Lung (tissue), 12 donors: ENCODE measurements around the gene HDAC4. TPM values are rescaled to one million over a fixed set of nuclear protein-coding genes. Genes with fewer than 3 reads are reported as not detected.

Experiments
- ATAC-seq: fragments of 200-7000 bp; cut with Tn5 transposase; one replicate; pipeline ENCODE4 v1.9.1; 2020; ENCODE audit warnings: moderate number of reproducible peaks; ENCODE audit not compliant: insufficient read depth, low FRiP score
- DNase-seq, 3 donors: peaks; one replicate each; pipeline ENCODE4 v3.0.0-alpha.2; 2013 to 2017
- H3K27ac ChIP-seq, 2 donors: one replicate each; pipeline ENCODE4 v1.5.1; 2013; ENCODE audit warnings: mild to moderate bottlenecking in 2 of 2, moderate library complexity in 2 of 2, control low read depth in 1 of 2, inconsistent platforms in 1 of 2, low read depth in 1 of 2, low read length in 1 of 2
- H3K27me3 ChIP-seq, 3 donors: one replicate each; pipeline ENCODE4 v1.5.1; 2013; ENCODE audit warnings: low read length in 2 of 3; ENCODE audit not compliant: control insufficient read depth in 3 of 3, insufficient read depth in 3 of 3
- H3K36me3 ChIP-seq, 4 donors: one replicate each; pipeline ENCODE4 v1.5.1; 2013; ENCODE audit warnings: low read length in 4 of 4, mild to moderate bottlenecking in 1 of 4, moderate library complexity in 1 of 4; ENCODE audit not compliant: control insufficient read depth in 4 of 4, insufficient read depth in 4 of 4
- H3K4me1 ChIP-seq, 5 donors: one replicate each; pipeline ENCODE4 v1.5.1; 2013; ENCODE audit warnings: low read length in 5 of 5, mild to moderate bottlenecking in 2 of 5, moderate library complexity in 1 of 5; ENCODE audit not compliant: control insufficient read depth in 5 of 5, insufficient read depth in 5 of 5
- H3K4me3 ChIP-seq: one replicate; pipeline ENCODE4 v1.5.1; 2013; ENCODE audit warnings: mild to moderate bottlenecking, control low read depth, moderate library complexity
- H3K9ac ChIP-seq, 2 donors: one replicate each; pipeline ENCODE4 v1.5.1; 2013; ENCODE audit warnings: low read length in 2 of 2, control low read depth in 1 of 2; ENCODE audit not compliant: insufficient read depth in 1 of 2
- H3K9me3 ChIP-seq, 4 donors: one replicate each; pipeline ENCODE4 v1.5.1; 2013; ENCODE audit warnings: low read length in 3 of 4, mild to moderate bottlenecking in 1 of 4, moderate library complexity in 1 of 4; ENCODE audit not compliant: control insufficient read depth in 4 of 4, insufficient read depth in 3 of 4
- WGBS, 2 donors: extraction: QIAGEN DNeasy Blood & Tissue Kit; methylation state at CpG; one replicate each; pipeline ENCODE4 v1.1.7; 2013; 5-methylcytosine and 5-hydroxymethylcytosine counted together
- polyA plus RNA-seq, 2 donors: library from polyadenylated mRNA; stranded (reverse); fragments of 200-250 nt; gene quantifications; one replicate each; pipeline ENCODE4 v1.2.1, GENCODE V29; 2013
- total RNA-seq, 2 donors: library from RNA; depleted of rRNA in 1 of 2; stranded (reverse); fragments of >200 nt in 1 of 2; gene quantifications; one replicate each; pipeline ENCODE4 v1.2.1, GENCODE V29; 2014 to 2021
- TF ChIP-seq, protein P1 (sequence below): IDR thresholded peaks from 2 replicates; pipeline ENCODE4 v1.5.1; 2012; ENCODE audit warnings: mild to moderate bottlenecking; ENCODE audit errors: control extremely low read depth, extremely low read depth
- donor health status: control.
- donor health status: control.
- donor health status: Bipolar disorder and iron deficiency.
- donor health status: healthy.
- donor health status: DM: yes; HTN: yes; CAD: no.

HDAC4 gene
- total and polyA plus RNA-seq, 4 donors, result 6.9 to 47.7 (median 20.7) TPM

GRCh38 chr2:239223310-239224198 is 177.3 kb downstream of the HDAC4 start:
- Histone ChIP-seq H3K4me1 (peaks cover 35 to 61% (median 41%) of the 10 kb centered on the region in 5 donors), H3K9me3 (no peaks in the 10 kb centered on the region), H3K9ac (peak overlapping the region in 1 of 2 donors; percentile 49), H3K27ac (peak overlapping the region; percentile 10 to 90), H3K27me3 (no peaks in the 10 kb centered on the region), H3K36me3 (no peaks in the 10 kb centered on the region), H3K4me3 (no peak overlapping the region)
- TF ChIP-seq, protein P1, sequence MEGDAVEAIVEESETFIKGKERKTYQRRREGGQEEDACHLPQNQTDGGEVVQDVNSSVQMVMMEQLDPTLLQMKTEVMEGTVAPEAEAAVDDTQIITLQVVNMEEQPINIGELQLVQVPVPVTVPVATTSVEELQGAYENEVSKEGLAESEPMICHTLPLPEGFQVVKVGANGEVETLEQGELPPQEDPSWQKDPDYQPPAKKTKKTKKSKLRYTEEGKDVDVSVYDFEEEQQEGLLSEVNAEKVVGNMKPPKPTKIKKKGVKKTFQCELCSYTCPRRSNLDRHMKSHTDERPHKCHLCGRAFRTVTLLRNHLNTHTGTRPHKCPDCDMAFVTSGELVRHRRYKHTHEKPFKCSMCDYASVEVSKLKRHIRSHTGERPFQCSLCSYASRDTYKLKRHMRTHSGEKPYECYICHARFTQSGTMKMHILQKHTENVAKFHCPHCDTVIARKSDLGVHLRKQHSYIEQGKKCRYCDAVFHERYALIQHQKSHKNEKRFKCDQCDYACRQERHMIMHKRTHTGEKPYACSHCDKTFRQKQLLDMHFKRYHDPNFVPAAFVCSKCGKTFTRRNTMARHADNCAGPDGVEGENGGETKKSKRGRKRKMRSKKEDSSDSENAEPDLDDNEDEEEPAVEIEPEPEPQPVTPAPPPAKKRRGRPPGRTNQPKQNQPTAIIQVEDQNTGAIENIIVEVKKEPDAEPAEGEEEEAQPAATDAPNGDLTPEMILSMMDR, result no peak
- ATAC-seq (peak; percentile 35), DNase-seq (peak; percentile 48 to 54 (median 51))
- 36 to 56% methylated on average over 24 of the region's 24 CpGs for WGBS, 2 donors

DNA sequence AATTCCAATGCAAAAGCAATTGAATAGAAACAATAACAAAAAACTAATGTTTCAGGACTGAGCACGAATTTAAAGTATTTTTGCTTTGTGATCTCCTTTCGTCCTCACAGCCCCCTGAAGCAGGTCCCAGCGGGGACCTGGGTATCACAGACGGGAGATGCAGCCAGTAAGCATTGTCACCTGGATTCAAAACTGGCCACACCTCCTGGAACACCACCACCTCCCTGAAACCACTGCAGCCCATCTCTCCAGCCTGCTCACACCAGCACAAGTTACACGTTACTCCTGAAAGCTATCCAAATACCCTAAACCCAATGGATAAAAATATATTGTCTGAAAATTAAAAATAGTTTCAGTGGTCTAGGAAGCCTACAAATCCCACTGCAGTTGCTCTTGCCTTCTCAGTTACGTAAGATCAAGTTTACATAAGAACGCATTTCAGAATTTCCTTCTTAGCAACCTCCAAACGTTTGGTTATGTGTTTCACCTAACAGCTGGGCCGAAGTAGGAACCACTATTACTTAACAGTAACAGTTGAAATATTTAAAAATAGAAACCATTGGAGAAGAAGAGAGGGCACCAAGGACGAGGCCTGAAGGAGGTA is 178.0 kb downstream of the HDAC4 start:
- Histone ChIP-seq H3K36me3 (no peaks in the 10 kb centered on the region), H3K9ac (peak overlapping the region in 1 of 2 donors; percentile 43), H3K27me3 (no peaks in the 10 kb centered on the region), H3K27ac (peak overlapping the region; percentile 10 to 90), H3K4me3 (no peak overlapping the region), H3K4me1 (peaks cover 35 to 56% (median 39%) of the 10 kb centered on the region in 5 donors), H3K9me3 (no peaks in the 10 kb centered on the region)
- DNase-seq, result peak in 2 of 3 donors; percentile 73 to 75
- ATAC-seq, result no peak
- 18 to 32% methylated on average over 10 of the region's 10 CpGs for WGBS, 2 donors
- TF ChIP-seq, protein P1, result no peak

GRCh38 chr2:239222312-239222660 is 178.5 kb downstream of the HDAC4 start:
- Histone ChIP-seq H3K4me3 (no peak overlapping the region), H3K27me3 (no peaks in the 10 kb centered on the region), H3K27ac (peak overlapping the region; percentile 69 to 98), H3K9me3 (no peaks in the 10 kb centered on the region), H3K36me3 (no peaks in the 10 kb centered on the region), H3K9ac (peak overlapping the region in 1 of 2 donors; percentile 43), H3K4me1 (peaks cover 34 to 51% (median 37%) of the 10 kb centered on the region in 5 donors)
- 19 to 32% methylated on average over 2 of the region's 2 CpGs for WGBS, 2 donors
- DNase-seq, result peak in 2 of 3 donors; percentile 87 to 90
- TF ChIP-seq, protein P1, result no peak
- no peak for ATAC-seq
